ENCODE measurements around the gene KCNJ10.

The KCNJ10 gene

DNA sequence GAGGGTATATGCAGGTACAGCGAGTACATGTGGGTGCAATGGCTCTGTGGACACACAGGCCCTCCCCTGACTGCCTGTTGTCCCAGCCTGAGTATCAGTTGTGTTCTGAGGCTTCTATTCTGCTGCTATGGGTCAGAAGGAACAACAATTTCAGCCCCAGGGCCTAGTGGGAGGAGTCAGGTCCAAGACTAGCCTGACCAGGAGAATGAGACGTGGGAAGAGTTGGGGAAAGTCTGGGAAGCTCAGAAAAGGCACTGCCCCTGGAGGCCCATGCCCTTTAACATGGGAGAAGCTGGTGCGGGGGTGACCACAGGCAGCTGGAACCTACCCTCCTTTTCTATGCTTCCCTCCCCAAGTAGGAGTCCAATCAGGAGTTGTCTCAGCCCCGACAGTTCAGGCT is 20.8 kb upstream of the KCNJ10 start:
- TF ChIP-seq, protein P1, sequence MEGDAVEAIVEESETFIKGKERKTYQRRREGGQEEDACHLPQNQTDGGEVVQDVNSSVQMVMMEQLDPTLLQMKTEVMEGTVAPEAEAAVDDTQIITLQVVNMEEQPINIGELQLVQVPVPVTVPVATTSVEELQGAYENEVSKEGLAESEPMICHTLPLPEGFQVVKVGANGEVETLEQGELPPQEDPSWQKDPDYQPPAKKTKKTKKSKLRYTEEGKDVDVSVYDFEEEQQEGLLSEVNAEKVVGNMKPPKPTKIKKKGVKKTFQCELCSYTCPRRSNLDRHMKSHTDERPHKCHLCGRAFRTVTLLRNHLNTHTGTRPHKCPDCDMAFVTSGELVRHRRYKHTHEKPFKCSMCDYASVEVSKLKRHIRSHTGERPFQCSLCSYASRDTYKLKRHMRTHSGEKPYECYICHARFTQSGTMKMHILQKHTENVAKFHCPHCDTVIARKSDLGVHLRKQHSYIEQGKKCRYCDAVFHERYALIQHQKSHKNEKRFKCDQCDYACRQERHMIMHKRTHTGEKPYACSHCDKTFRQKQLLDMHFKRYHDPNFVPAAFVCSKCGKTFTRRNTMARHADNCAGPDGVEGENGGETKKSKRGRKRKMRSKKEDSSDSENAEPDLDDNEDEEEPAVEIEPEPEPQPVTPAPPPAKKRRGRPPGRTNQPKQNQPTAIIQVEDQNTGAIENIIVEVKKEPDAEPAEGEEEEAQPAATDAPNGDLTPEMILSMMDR (IDR thresholded peaks at IDR 0.05; ENCODE audit: insufficient read depth, low read depth, low read length, missing control alignments), result no peak
- DNase-seq (ENCODE audit: low read depth), result no peak

DNA sequence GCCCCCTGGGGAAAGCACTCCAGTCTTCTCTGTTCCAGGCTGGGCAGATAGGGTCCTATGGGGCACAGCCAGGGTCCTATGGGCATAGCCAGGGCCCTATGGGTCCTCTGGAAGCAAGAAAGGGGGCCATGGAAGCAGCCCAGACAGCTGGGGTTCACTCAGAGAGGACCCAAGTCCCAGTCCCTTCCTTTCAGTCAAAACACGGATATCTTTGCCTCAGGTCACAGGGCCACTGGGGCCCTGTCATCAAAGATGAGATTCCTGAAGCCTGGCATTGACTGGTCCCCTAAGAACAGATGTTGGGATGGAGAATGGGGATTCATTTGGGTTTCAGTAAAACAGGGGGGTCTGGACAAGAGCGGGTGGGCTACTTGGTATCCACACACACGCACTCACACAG is 19.9 kb upstream of the KCNJ10 start:
- no peak for DNase-seq (ENCODE audit: low read depth)
- no peak overlapping the region for H3K4me3 ChIP-seq (ENCODE audit: low read depth, low read length)
- TF ChIP-seq, protein P1 (IDR thresholded peaks at IDR 0.05; ENCODE audit: insufficient read depth, low read depth, low read length, missing control alignments), result no peak

More for the DNA sequence above, 20.8 kb upstream of the KCNJ10 start:
- H3K4me3 ChIP-seq (ENCODE audit: low read depth, low read length), result no peak overlapping the region

DNA sequence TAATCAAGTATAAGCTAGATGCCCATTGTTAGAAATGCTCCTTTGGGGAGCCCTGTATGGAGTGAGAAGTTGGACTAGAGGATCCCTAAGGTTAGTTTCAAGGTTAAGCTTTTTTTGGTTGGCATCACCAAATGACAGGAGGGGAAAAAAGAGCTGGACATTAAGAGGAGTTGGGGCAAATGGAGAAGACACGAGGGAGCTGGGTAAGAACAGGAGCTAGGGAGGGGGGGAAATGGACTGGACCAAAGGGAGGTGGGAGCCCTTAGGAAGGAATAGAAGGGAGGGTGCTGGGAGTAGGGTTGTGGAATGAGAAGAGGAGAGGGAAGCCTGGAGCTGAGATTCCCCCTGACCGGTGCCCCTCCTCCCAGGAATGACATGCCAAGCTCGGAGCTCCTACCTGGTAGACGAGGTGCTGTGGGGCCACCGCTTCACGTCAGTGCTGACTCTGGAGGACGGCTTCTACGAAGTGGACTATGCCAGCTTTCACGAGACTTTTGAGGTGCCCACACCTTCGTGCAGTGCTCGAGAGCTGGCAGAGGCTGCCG is 17.2 kb upstream of the KCNJ10 start:
- DNase-seq (ENCODE audit: low read depth), result no peak
- TF ChIP-seq, protein P1 (IDR thresholded peaks at IDR 0.05; ENCODE audit: insufficient read depth, low read depth, low read length, missing control alignments), result no peak
- no peak overlapping the region for H3K4me3 ChIP-seq (ENCODE audit: low read depth, low read length)

DNA sequence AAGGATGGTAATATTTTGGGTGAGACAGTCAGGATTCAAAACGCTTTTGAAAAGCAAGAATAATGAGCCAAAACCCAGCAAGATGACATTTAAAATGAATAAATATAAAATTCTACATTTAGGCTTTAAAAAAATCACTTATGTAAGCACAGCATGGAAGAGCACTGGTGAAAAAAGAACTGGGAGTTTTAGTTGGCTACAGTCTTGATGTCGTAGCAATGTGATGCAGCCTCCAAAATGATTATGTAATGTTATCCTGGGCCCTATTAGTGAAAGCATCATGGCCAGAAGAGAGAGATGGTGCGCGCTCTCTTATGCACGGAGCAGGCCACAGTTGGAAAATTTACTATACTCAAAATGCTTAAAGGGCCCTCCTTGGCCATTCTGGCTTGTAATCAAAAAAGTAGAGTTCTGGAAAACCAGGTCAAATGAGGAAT is 16.5 kb upstream of the KCNJ10 start:
- no peak overlapping the region for H3K4me3 ChIP-seq (ENCODE audit: low read depth, low read length)
- no peak for DNase-seq (ENCODE audit: low read depth)
- TF ChIP-seq, protein P1 (IDR thresholded peaks at IDR 0.05; ENCODE audit: insufficient read depth, low read depth, low read length, missing control alignments), result no peak

DNA sequence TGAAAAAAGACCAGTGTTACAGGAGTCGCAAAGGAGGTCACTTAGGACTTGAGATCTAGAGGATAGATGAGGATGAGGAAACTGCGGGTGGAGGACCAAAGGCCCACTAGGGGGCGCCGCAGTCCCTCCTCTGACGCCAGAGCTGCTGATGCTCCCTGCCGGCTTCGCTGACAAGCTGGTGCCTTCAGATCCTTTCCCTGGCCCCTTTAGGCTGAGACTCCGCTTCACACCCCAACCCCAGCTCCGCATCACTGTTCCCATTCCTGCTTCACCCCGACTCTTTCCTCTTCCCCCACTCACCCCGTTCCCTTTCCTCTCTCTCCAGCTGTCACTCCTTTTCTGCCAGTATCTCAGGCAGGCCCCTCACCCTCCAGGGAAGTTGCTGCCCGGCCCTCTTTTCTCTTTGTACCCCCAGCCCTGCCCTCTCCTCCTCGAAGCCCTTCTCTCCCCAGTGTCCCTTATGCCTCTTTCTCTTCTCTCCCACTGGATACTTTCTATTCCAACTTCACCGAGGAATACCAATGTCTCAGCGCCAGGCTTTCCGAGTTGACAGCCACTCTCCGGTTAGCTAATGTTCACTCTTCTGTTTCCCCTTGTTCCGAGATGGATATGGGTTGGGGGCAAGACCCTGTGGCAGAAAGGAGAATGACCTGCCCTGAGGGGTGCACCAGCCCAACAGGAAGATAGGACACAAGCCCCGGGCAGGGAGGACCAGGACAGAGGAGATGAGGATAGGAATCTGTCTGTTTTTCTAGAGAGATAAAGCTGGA is 15.9 kb upstream of the KCNJ10 start:
- peak; percentile 78 for DNase-seq (ENCODE audit: low read depth)
- no peak overlapping the region for H3K4me3 ChIP-seq (ENCODE audit: low read depth, low read length)
- TF ChIP-seq, protein P1 (IDR thresholded peaks at IDR 0.05; ENCODE audit: insufficient read depth, low read depth, low read length, missing control alignments), result peak; percentile 88

DNA sequence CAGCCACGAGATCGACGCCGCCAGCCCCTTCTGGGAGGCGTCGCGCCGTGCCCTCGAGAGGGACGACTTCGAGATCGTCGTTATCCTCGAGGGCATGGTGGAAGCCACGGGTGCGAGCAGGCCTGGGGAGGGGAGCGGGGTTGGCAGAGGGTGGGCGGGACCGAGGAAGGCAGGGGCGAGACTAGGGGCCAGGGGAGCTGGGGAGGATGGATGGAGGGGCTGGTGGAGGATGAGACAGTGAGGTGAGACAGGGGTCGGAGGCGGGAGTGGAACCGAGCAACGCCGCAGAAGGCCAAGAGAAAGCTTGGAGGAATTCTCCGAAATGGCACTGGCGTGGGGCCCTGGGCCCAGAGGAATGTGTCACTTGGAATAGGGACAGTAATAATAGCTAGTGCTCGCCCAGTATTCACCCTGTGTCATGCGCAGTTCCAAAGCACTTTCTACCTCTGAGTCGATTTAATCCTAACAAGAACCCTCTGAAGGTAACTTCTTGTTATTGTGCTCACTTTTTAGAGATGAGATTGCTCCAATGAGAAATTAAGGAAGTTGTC is 14.9 kb upstream of the KCNJ10 start:
- no peak for DNase-seq (ENCODE audit: low read depth)
- TF ChIP-seq, protein P1 (IDR thresholded peaks at IDR 0.05; ENCODE audit: insufficient read depth, low read depth, low read length, missing control alignments), result no peak
- no peak overlapping the region for H3K4me3 ChIP-seq (ENCODE audit: low read depth, low read length)
